ENCODE data around the gene EPN2. TPM values are rescaled to one million over a fixed set of nuclear protein-coding genes. Genes with fewer than 3 reads are reported as not detected.
A peak's percentile ranks its signal among the peaks of the same experiment; 100 is the strongest.
"Not testable (repeated sequence)": the region's sequence is repeated elsewhere in the genome, so short reads cannot be mapped to it uniquely, and the experiment has no call there.

Gene EPN2
- total and polyA plus RNA-seq, 4 donors: 46.6 to 114 (median 84.0) TPM

GRCh38 chr17:19274893-19275292 is 37.7 kb downstream of the EPN2 start:
- no peaks in the 10 kb centered on the region for H3K27me3 ChIP-seq (ENCODE audit: control insufficient read depth, insufficient read depth, low read length)
- H3K4me1 ChIP-seq (ENCODE audit: control insufficient read depth, insufficient read depth, low read length): peaks cover 40% of the 10 kb centered on the region
- no peak for DNase-seq (ENCODE audit: low read depth in 4 of 6, low spot score in 6 of 6)
- H3K9me3 ChIP-seq (ENCODE audit: control insufficient read depth, insufficient read depth, low read length): no peaks in the 10 kb centered on the region
- peaks cover 6% of the 10 kb centered on the region for H3K36me3 ChIP-seq (ENCODE audit: control insufficient read depth, insufficient read depth, low read length)
- H3K4me3 ChIP-seq (ENCODE audit: low read depth, low read length): no peak overlapping the region
- WGBS (ENCODE audit: insufficient coverage): 93% methylated on average over 2 of the region's 3 CpGs
- no peak overlapping the region for H3K27ac ChIP-seq (ENCODE audit: low read depth, low read length)

- Histone ChIP-seq H3K27me3 (ENCODE audit: control insufficient read depth, insufficient read depth, low read length) (no peaks in the 10 kb centered on the region), H3K9me3 (ENCODE audit: control insufficient read depth, insufficient read depth, low read length) (no peaks in the 10 kb centered on the region), H3K4me3 (ENCODE audit: low read depth, low read length) (no peak overlapping the region), H3K36me3 (ENCODE audit: control insufficient read depth, insufficient read depth, low read length) (peaks cover 4% of the 10 kb centered on the region), H3K4me1 (ENCODE audit: control insufficient read depth, insufficient read depth, low read length) (peaks cover 33% of the 10 kb centered on the region), H3K27ac (ENCODE audit: low read depth, low read length) (no peak overlapping the region)
- 95% methylated on average over 2 of the region's 3 CpGs for WGBS (ENCODE audit: insufficient coverage)
- DNase-seq (ENCODE audit: low read depth in 4 of 6, low spot score in 6 of 6): no peak
Observed at GRCh38 chr17:19275457-19276127, 38.4 kb downstream of the EPN2 start.

- not testable (repeated sequence) for H3K27me3 ChIP-seq (ENCODE audit: control insufficient read depth, insufficient read depth, low read length); DNase-seq (ENCODE audit: low read depth in 4 of 6, low spot score in 6 of 6); H3K9me3 ChIP-seq (ENCODE audit: control insufficient read depth, insufficient read depth, low read length); H3K4me3 ChIP-seq (ENCODE audit: low read depth, low read length); H3K27ac ChIP-seq (ENCODE audit: low read depth, low read length); H3K36me3 ChIP-seq (ENCODE audit: control insufficient read depth, insufficient read depth, low read length)
- 88% methylated on average over 3 of the region's 4 CpGs for WGBS (ENCODE audit: insufficient coverage)
- peaks cover 23% of the 10 kb centered on the region for H3K4me1 ChIP-seq (ENCODE audit: control insufficient read depth, insufficient read depth, low read length)
Observed at GRCh38 chr17:19278284-19278683, 41.1 kb downstream of the EPN2 start.

GRCh38 chr17:19278729-19279128 is 41.6 kb downstream of the EPN2 start:
- H3K27ac ChIP-seq (ENCODE audit: low read depth, low read length): no peak overlapping the region
- H3K27me3 ChIP-seq (ENCODE audit: control insufficient read depth, insufficient read depth, low read length): no peaks in the 10 kb centered on the region
- no peak for DNase-seq (ENCODE audit: low read depth in 4 of 6, low spot score in 6 of 6)
- 100% methylated on average over 1 of the region's 6 CpGs for WGBS (ENCODE audit: insufficient coverage)
- H3K9me3 ChIP-seq (ENCODE audit: control insufficient read depth, insufficient read depth, low read length): no peaks in the 10 kb centered on the region
- peaks cover 11% of the 10 kb centered on the region for H3K36me3 ChIP-seq (ENCODE audit: control insufficient read depth, insufficient read depth, low read length)
- H3K4me3 ChIP-seq (ENCODE audit: low read depth, low read length): no peak overlapping the region
- H3K4me1 ChIP-seq (ENCODE audit: control insufficient read depth, insufficient read depth, low read length): peaks cover 28% of the 10 kb centered on the region

- no peak overlapping the region for H3K27ac ChIP-seq (ENCODE audit: low read depth, low read length)
- 100% methylated on average over 1 of the region's 3 CpGs for WGBS (ENCODE audit: insufficient coverage)
- H3K4me3 ChIP-seq (ENCODE audit: low read depth, low read length): no peak overlapping the region
- H3K27me3 ChIP-seq (ENCODE audit: control insufficient read depth, insufficient read depth, low read length): no peaks in the 10 kb centered on the region
- peaks cover 40% of the 10 kb centered on the region for H3K4me1 ChIP-seq (ENCODE audit: control insufficient read depth, insufficient read depth, low read length)
- H3K9me3 ChIP-seq (ENCODE audit: control insufficient read depth, insufficient read depth, low read length): no peaks in the 10 kb centered on the region
- no peak for DNase-seq (ENCODE audit: low read depth in 4 of 6, low spot score in 6 of 6)
- peaks cover 16% of the 10 kb centered on the region for H3K36me3 ChIP-seq (ENCODE audit: control insufficient read depth, insufficient read depth, low read length)
Observed at GRCh38 chr17:19281161-19281560, 44.0 kb downstream of the EPN2 start.

- no peak for DNase-seq (ENCODE audit: low read depth in 4 of 6, low spot score in 6 of 6)
- no peaks in the 10 kb centered on the region for H3K27me3 ChIP-seq (ENCODE audit: control insufficient read depth, insufficient read depth, low read length)
- peaks cover 52% of the 10 kb centered on the region for H3K4me1 ChIP-seq (ENCODE audit: control insufficient read depth, insufficient read depth, low read length)
- no peaks in the 10 kb centered on the region for H3K9me3 ChIP-seq (ENCODE audit: control insufficient read depth, insufficient read depth, low read length)
- WGBS (ENCODE audit: insufficient coverage): no CpG with 5 or more reads among the region's 3 CpGs
- H3K36me3 ChIP-seq (ENCODE audit: control insufficient read depth, insufficient read depth, low read length): peaks cover 28% of the 10 kb centered on the region
- H3K4me3 ChIP-seq (ENCODE audit: low read depth, low read length): no peak overlapping the region
- no peak overlapping the region for H3K27ac ChIP-seq (ENCODE audit: low read depth, low read length)
Observed at GRCh38 chr17:19284005-19284959, 47.1 kb downstream of the EPN2 start.

GRCh38 chr17:19285213-19285900 is 48.2 kb downstream of the EPN2 start:
- Histone ChIP-seq H3K27ac (ENCODE audit: low read depth, low read length) (peak overlapping the region; percentile 25), H3K4me1 (ENCODE audit: control insufficient read depth, insufficient read depth, low read length) (peaks cover 58% of the 10 kb centered on the region)
- 62% methylated on average over 21 of the region's 21 CpGs for WGBS (ENCODE audit: insufficient coverage)

GRCh38 chr17:19286751-19287341 is 49.7 kb downstream of the EPN2 start:
- peaks cover 35% of the 10 kb centered on the region for H3K36me3 ChIP-seq (ENCODE audit: control insufficient read depth, insufficient read depth, low read length)
- DNase-seq (ENCODE audit: low read depth in 4 of 6, low spot score in 6 of 6): no peak
- H3K27me3 ChIP-seq (ENCODE audit: control insufficient read depth, insufficient read depth, low read length): no peaks in the 10 kb centered on the region
- no peak overlapping the region for H3K4me3 ChIP-seq (ENCODE audit: low read depth, low read length)
- H3K9me3 ChIP-seq (ENCODE audit: control insufficient read depth, insufficient read depth, low read length): no peaks in the 10 kb centered on the region
- 41% methylated on average over 7 of the region's 11 CpGs for WGBS (ENCODE audit: insufficient coverage)
- H3K27ac ChIP-seq (ENCODE audit: low read depth, low read length): no peak overlapping the region
- H3K4me1 ChIP-seq (ENCODE audit: control insufficient read depth, insufficient read depth, low read length): peaks cover 66% of the 10 kb centered on the region

More at GRCh38 chr17:19285213-19285900, 48.2 kb downstream of the EPN2 start:
- Histone ChIP-seq H3K9me3 (ENCODE audit: control insufficient read depth, insufficient read depth, low read length) (no peaks in the 10 kb centered on the region), H3K27me3 (ENCODE audit: control insufficient read depth, insufficient read depth, low read length) (no peaks in the 10 kb centered on the region), H3K36me3 (ENCODE audit: control insufficient read depth, insufficient read depth, low read length) (peaks cover 33% of the 10 kb centered on the region), H3K4me3 (ENCODE audit: low read depth, low read length) (no peak overlapping the region)
- peak in 1 of 6 donors; percentile 54 for DNase-seq (ENCODE audit: low read depth in 4 of 6, low spot score in 6 of 6)

GRCh38 chr17:19287651-19288050 is 50.5 kb downstream of the EPN2 start:
- no peaks in the 10 kb centered on the region for H3K27me3 ChIP-seq (ENCODE audit: control insufficient read depth, insufficient read depth, low read length)
- peaks cover 72% of the 10 kb centered on the region for H3K4me1 ChIP-seq (ENCODE audit: control insufficient read depth, insufficient read depth, low read length)
- H3K27ac ChIP-seq (ENCODE audit: low read depth, low read length): no peak overlapping the region
- no CpG with 5 or more reads among the region's 2 CpGs for WGBS (ENCODE audit: insufficient coverage)
- DNase-seq (ENCODE audit: low read depth in 4 of 6, low spot score in 6 of 6): no peak
- H3K4me3 ChIP-seq (ENCODE audit: low read depth, low read length): no peak overlapping the region
- peaks cover 35% of the 10 kb centered on the region for H3K36me3 ChIP-seq (ENCODE audit: control insufficient read depth, insufficient read depth, low read length)
- no peaks in the 10 kb centered on the region for H3K9me3 ChIP-seq (ENCODE audit: control insufficient read depth, insufficient read depth, low read length)

Data from spinal cord (tissue), 10 donors.